22Rv1 (cell line): ENCODE results near the gene OR8A1.
"Not testable (repeated sequence)": the region's sequence is repeated elsewhere in the genome, so short reads cannot be mapped to it uniquely, and the experiment has no call there.

ENCODE experiments used
- H3K27ac ChIP-seq: fragments of 450-650 bp; 2 replicates; pipeline ENCODE4 v1.5.1; 2017
- ZFX ChIP-seq: fragments of 450-650 bp; IDR thresholded peaks from 2 replicates; pipeline ENCODE4 v1.6.1; 2017; ENCODE audit warnings: antibody characterized with exemption, borderline replicate concordance
- TF ChIP-seq, protein P1 (sequence below): fragments of 450-650 bp; IDR thresholded peaks from 2 replicates; pipeline ENCODE4 v1.5.1; 2017; ENCODE audit warnings: mild to moderate bottlenecking

OR8A1 gene

DNA sequence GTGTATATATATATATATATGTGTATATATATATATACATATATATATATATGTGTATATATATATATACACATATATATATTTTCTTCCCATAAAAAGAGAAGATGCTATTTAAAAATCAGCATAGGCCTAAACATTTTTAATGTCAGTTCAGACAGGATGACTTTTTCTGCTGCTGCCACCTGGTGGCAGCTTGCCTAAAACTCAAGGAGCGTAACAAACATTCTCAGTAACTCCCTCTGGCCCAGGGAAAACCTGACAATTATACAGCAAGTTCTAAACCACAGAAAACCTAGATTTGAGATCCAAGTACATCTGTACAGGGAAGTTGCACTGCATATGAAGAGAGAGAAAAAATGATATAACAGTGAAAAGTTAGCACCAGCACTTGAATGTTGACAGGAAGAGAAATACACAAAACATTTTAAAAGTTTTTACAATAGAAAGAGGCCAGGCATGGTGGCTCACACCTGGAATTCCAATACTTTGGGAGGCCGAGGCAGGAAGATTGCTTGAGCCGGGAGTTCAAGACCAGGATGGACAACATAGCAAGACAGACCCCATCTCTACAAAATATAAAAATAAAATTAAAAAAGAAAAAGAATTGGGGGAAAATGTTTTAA is 16.6 kb downstream of the OR8A1 start:
- no peak overlapping the region for H3K27ac ChIP-seq
- no peak for TF ChIP-seq ZFX
- TF ChIP-seq, protein P1, sequence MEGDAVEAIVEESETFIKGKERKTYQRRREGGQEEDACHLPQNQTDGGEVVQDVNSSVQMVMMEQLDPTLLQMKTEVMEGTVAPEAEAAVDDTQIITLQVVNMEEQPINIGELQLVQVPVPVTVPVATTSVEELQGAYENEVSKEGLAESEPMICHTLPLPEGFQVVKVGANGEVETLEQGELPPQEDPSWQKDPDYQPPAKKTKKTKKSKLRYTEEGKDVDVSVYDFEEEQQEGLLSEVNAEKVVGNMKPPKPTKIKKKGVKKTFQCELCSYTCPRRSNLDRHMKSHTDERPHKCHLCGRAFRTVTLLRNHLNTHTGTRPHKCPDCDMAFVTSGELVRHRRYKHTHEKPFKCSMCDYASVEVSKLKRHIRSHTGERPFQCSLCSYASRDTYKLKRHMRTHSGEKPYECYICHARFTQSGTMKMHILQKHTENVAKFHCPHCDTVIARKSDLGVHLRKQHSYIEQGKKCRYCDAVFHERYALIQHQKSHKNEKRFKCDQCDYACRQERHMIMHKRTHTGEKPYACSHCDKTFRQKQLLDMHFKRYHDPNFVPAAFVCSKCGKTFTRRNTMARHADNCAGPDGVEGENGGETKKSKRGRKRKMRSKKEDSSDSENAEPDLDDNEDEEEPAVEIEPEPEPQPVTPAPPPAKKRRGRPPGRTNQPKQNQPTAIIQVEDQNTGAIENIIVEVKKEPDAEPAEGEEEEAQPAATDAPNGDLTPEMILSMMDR: peak; percentile 73

DNA sequence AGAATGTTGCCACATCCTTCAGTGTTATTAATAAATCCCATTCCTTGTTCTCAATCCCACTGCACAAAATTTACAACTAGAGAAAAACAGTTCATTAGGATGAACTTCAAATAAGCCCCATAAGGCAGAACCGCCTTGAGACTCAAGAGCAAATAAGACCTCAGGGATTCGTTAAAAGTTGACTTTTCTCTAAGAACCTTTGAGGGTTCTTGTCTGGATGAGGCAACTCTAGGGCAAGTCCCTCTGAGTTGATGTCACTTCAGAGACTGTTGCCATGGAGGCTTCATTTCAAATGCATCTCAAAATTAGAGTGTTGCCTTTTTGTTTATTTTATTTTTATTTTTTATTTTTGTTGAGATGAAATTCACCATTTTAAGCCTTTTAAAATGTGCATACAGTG is 21.6 kb downstream of the OR8A1 start:
- no peak overlapping the region for H3K27ac ChIP-seq
- no peak for TF ChIP-seq ZFX
- TF ChIP-seq, protein P1: no peak

DNA sequence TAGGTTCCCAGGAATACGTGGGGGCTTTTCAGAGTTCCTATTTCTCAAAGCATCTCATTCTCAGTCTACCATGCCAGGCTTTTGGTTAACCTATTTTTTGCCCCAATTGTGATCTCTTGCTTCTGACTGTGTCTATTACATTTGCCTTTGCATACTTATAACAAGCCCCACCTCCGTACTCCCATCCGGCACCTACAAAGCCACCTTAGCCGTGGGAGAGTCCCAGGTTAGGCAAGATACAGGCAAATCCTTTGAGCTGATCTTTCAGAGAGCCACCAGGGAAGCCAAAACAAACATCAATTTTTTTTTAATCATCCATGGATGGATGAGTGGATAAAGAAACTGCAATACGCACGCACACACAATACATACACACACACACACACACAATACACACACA is 22.8 kb downstream of the OR8A1 start:
- no peak for TF ChIP-seq ZFX
- TF ChIP-seq, protein P1: no peak
- no peak overlapping the region for H3K27ac ChIP-seq

DNA sequence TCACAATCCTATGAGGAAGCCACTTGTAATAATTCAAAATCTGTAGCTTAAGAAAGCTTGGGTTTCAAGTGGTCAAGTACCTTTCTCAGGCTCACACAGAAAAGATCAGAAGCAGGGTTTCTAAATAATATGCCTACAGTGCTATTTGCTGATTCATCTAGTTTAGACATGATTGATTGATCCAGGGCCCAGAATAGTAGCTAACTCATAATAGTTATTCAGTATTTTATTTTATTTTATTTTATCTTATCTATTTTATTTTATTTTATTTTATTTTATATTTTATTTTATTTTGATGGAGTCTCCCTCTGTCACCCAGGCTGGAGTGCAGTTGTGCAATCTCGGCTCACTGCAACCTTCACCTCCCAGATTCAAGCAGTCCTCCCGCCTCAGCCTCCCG is 25.5 kb downstream of the OR8A1 start:
- TF ChIP-seq ZFX: no peak
- TF ChIP-seq, protein P1: no peak
- no peak overlapping the region for H3K27ac ChIP-seq

DNA sequence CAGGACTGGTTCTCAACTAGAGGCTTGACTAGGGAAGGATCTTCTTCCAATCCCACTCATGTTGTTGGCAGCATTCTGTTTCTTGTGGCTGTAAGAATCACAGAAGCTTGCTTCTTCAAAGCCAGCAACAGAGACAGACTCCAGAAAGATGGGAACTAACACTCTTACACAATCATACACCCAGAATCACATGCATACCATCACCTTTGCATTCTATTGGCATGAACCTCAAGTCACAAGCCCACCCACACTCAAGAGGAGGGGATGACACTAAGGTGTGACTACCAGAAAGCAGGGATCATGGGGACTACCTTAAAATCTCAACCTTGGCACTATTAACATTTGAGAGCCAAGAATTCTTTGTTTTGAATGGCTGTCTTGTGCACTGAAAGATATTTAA is 27.8 kb downstream of the OR8A1 start:
- TF ChIP-seq ZFX: no peak
- TF ChIP-seq, protein P1: no peak

DNA sequence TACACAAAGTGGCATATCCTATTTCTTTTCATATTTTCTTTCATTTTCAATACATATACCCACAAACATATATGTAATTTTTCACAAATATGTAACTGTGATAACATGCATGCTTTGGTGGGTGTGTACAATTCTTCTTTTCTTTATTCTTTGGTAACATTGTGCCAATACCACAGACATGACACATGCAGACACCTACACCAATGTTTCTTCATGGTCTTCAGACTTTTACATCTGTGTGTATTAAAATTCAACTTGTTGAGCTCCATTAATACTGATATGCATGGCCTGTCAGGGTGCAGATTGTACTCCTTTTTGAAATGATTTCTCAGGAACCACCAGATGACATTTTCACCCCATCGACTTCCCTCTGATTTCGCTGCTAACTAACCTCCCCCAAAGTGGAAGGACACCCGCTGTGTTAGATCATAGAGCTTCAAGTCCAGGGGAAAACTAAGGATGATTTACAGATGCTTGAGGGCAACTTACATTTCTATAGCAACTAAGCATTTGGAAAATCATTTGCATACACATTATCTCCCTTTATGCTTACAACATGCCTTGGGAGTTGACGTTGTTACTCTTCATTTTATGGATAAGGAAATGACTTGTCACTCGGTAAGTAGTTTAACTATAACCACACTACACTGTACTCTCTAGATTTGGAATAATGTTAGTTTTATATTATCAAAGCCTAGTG is 31.0 kb downstream of the OR8A1 start:
- no peak for TF ChIP-seq ZFX
- TF ChIP-seq, protein P1: no peak
- H3K27ac ChIP-seq: no peak overlapping the region

More for the DNA sequence above, 27.8 kb downstream of the OR8A1 start:
- no peak overlapping the region for H3K27ac ChIP-seq

DNA sequence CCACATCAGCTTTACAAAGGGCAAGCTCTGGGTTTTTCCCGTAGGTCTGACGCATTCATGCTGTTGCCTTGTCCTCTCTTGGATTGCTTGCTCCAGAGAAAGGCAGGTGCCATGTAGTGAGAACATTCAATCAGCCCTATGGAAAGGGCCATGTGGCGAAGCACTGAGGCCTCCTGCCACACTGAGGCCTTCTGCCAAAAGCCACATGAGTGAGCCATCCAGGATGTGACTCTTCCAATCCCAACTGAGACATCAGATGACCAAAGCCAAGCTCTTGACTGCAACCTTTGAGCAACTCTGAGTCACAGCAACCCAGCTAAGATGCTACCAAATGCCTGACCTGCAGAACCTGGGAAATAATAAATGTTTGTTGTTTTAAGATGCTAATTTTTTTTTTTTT is 32.4 kb downstream of the OR8A1 start:
- TF ChIP-seq, protein P1: no peak
- TF ChIP-seq ZFX: no peak
- H3K27ac ChIP-seq: no peak overlapping the region

DNA sequence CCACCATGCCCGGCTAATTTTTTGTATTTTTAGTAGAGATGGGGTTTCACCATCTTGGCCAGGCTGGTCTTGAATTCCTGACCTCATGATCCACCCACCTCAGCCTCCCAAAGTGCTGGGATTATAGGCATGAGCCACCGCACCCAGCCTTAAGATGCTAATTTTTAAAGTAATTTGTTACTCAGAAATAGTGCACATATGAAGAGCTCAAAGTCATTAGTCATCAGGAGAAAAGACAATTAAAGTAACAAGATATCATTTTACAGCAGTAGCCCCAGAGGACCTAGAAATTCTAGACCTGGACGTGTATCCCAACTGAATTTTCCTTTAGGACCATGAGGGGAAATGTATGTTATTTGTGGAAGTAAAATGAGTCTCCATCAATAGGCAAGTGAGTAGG is 32.9 kb downstream of the OR8A1 start:
- H3K27ac ChIP-seq: not testable (repeated sequence)
